ENCODE results near the gene SRRM3.

SRRM3 gene

DNA sequence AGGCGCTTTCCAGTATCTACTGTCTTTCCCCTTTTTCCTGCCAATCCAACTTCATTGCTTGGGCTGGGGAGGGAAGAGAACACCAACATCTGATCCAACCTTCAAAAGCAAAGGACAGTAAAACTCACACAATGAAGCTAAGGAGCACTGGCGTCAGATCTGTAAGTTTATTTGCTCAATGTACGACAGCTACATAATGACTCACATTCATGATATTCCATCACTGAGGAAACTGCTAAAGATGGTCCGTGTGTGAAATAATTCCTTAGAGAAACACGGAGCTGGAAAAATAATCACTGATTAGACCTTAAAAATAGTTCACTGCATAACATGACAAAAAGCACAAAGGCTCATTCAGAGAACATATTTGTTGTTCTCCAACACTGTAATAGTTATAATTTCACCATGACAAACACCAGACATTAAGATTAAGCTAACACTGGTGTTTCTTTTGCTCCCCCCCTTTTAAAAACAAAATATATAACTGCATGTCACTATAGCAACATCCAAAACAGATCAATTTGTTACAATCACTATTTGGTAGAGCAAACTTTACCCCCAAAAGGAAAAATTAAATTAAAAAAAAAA, 125.0 kb downstream of the SRRM3 start:
- TF ChIP-seq, protein P1, sequence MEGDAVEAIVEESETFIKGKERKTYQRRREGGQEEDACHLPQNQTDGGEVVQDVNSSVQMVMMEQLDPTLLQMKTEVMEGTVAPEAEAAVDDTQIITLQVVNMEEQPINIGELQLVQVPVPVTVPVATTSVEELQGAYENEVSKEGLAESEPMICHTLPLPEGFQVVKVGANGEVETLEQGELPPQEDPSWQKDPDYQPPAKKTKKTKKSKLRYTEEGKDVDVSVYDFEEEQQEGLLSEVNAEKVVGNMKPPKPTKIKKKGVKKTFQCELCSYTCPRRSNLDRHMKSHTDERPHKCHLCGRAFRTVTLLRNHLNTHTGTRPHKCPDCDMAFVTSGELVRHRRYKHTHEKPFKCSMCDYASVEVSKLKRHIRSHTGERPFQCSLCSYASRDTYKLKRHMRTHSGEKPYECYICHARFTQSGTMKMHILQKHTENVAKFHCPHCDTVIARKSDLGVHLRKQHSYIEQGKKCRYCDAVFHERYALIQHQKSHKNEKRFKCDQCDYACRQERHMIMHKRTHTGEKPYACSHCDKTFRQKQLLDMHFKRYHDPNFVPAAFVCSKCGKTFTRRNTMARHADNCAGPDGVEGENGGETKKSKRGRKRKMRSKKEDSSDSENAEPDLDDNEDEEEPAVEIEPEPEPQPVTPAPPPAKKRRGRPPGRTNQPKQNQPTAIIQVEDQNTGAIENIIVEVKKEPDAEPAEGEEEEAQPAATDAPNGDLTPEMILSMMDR (conservative IDR thresholded peaks at IDR 0.05), result no peak
- H3K27ac ChIP-seq, result no peak overlapping the region

DNA sequence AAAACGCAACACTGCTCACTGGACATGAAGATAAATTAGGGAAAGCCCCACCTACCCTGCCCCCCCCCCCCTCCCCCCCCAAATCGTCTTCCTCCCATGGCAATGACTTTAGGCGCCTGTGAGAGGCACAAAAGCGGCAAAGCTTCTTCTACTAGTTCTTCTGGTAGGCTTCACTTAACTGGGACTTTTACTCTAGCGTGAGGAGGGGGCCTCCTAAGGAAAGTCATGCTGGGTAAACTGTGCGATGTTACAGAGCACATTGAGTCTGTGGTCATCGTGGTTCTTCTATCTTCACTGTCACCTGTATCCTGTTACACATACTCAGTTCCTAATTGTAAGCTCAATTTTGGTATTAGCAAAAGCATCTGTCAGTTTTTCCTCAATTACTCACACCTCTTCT, 125.9 kb downstream of the SRRM3 start:
- TF ChIP-seq, protein P1 (conservative IDR thresholded peaks at IDR 0.05), result no peak
- H3K27ac ChIP-seq, result no peak overlapping the region

DNA sequence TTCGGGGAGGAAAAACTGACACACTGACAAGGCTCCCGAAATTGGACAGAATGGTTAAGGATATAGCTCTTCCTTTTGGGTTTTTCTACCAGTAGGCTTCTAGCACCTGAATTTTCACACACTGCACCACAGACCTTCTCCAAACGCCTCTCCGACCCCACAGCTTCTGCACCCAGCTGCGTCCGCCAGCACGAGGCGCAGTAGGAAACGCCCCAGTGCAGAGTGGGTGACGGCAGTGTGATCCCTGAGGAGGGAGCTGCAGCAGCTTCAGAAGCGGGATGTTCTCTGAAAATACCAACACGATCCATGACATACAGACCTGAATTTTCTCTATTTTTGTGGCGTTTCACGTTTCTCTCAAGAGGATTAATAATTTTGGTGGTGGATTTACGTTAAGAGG, 126.7 kb downstream of the SRRM3 start:
- H3K27ac ChIP-seq, result no peak overlapping the region
- TF ChIP-seq, protein P1 (conservative IDR thresholded peaks at IDR 0.05), result no peak

DNA sequence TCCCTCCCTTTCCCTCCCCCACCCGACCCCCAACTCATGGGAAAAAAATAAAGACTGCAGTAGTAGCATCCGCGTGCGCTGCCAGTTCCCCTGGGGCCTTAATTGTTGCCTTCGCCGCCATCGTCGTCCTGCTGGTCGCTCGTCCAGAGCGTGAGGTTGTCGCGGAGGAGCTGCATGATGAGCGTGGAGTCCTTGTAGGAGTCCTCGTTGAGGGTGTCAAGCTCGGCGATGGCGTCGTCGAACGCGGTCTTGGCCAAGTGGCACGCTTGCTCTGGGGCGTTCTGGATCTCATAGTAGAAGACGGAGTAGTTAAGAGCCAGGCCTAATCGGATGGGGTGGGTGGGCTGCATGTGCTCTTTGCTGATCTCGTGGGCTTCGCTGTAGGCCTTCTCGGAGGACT, 127.8 kb downstream of the SRRM3 start:
- H3K27ac ChIP-seq, result no peak overlapping the region
- TF ChIP-seq, protein P1 (conservative IDR thresholded peaks at IDR 0.05), result no peak

DNA sequence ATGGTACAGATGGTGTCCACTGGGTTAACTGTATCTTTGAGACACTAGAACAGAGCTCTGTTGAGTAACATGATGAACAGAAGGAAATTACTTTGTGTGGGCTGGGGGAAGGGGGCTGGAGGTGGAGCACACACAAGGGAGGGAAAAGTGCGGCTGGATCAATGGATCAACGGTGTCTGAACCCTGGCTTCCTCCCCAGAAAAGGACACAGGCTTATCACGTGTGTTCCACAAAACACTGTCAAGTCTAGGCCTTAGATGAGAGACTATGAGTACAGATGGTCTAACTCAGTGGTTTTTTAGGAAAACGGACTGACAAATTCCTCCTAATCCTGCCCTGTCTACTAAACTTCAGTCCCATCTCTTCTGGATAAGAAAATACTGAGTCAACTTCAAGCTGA, 128.6 kb downstream of the SRRM3 start:
- H3K27ac ChIP-seq, result no peak overlapping the region

DNA sequence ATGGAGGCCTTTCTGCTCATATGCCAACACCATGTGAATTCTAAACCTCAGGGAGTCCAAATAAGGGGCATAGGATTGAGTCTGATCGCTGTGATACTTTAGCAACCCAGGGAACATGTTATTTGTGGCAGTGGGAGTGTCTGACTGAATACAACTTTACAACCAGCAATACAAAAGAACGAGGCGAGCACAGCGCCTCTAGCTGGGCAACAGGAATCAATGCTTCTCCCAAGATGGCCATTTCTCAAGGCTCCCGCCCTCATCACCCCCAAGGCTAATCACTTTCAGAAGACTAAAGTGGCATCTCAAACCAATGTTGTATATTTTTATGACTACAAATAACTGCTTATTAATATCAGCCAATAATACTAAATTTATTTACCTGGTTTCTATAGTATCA, 129.0 kb downstream of the SRRM3 start:
- TF ChIP-seq, protein P1 (conservative IDR thresholded peaks at IDR 0.05), result no peak

More for the DNA sequence above, 128.6 kb downstream of the SRRM3 start:
- TF ChIP-seq, protein P1 (conservative IDR thresholded peaks at IDR 0.05), result no peak

DNA sequence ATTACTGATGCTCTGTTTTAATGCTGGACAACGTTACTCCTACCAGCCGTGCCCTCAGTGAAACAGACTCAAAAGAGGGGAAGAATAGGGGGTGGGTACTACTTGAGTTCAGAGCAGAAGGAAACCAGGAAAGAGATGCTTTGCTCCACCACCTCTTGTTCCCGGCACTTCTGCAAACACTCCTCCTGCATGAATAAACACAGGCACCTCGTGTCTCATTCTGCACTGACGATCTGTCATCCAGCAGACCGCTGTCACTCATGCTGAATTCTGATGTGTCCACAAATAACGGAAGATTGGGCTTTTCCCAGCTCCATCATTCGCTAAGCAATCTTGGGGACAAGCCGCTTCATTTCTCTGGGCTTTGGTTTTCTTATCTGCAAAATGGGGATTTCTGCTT, 130.4 kb downstream of the SRRM3 start:
- TF ChIP-seq, protein P1 (conservative IDR thresholded peaks at IDR 0.05), result no peak
- H3K27ac ChIP-seq, result no peak overlapping the region; the same call in 1 of the 2 replicates

More for the DNA sequence above, 129.0 kb downstream of the SRRM3 start:
- H3K27ac ChIP-seq, result no peak overlapping the region

All from VCaP (cell line).